Panc1 (cell line): ENCODE measurements around the gene NPHP4.

Experiments
- SIN3A ChIP-seq: IDR thresholded peaks from 2 replicates; pipeline ENCODE4 v1.6.1; 2012; ENCODE audit warnings: low read depth, mild to moderate bottlenecking, low read length, moderate library complexity, borderline replicate concordance; ENCODE audit not compliant: insufficient read depth
- TF ChIP-seq, protein P1 (sequence below): fragments of 450-650 bp; IDR thresholded peaks from 2 replicates; pipeline ENCODE4 v1.5.1; 2017; ENCODE audit warnings: mild to moderate bottlenecking

DNA sequence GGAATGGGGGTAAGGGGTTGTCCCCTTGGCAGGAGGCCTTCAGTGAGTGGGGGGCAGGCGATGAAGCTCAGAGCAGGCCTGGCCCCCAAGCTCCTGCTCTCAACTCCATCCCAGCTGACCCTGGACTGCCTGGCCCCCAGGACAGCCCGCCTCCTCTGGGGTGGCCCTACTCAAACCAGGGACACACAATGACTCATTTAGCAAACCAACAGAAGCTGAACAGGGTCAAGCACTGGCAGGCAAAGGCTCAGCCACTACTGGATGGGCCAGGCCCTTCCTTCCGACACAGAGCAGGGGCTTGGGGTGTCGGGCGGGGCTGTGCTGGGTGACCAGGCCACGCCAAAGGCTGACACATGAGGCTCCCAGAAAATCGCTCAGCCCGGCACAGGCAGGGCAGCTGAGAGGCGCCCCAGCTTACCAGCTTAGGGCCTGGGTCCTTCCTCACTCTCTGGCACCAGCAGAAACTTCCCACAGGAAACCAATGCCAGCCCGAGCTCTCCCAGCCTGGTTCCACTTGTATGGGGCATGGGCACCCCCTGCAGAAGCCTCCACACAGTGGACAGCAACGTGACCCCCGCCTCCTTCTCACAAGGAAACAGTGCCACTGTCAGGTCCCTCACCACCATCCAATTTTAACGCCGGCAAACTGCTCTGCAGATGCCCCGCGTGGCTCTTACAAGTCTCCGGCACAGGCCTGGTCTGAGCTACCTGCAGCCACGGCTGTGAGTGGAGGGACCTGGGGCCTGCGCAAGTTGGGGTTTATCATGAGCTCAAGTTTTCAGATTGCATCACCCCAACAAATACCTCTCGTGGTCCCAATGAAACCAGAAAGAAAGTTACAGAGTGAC lies 114.3 kb downstream of the NPHP4 start:
- TF ChIP-seq, protein P1, sequence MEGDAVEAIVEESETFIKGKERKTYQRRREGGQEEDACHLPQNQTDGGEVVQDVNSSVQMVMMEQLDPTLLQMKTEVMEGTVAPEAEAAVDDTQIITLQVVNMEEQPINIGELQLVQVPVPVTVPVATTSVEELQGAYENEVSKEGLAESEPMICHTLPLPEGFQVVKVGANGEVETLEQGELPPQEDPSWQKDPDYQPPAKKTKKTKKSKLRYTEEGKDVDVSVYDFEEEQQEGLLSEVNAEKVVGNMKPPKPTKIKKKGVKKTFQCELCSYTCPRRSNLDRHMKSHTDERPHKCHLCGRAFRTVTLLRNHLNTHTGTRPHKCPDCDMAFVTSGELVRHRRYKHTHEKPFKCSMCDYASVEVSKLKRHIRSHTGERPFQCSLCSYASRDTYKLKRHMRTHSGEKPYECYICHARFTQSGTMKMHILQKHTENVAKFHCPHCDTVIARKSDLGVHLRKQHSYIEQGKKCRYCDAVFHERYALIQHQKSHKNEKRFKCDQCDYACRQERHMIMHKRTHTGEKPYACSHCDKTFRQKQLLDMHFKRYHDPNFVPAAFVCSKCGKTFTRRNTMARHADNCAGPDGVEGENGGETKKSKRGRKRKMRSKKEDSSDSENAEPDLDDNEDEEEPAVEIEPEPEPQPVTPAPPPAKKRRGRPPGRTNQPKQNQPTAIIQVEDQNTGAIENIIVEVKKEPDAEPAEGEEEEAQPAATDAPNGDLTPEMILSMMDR = no peak
- no peak for TF ChIP-seq SIN3A
